Measurements from ENCODE around the gene PDE3B.
"Not testable (repeated sequence)": the region's sequence is repeated elsewhere in the genome, so short reads cannot be mapped to it uniquely, and the experiment has no call there.

PDE3B gene

GRCh38 chr11:14751975-14752407 lies 108.4 kb downstream of the PDE3B start (continued):
- TF ChIP-seq CSRNP3 (CRISPR knock-in tag; IDR thresholded peaks at IDR 0.05) = no peak
- no peak for TF ChIP-seq ZC3H10 (CRISPR knock-in tag; IDR thresholded peaks at IDR 0.05)
- no peak for TF ChIP-seq PPARA (CRISPR knock-in tag; IDR thresholded peaks at IDR 0.05; ENCODE audit: borderline replicate concordance)

DNA sequence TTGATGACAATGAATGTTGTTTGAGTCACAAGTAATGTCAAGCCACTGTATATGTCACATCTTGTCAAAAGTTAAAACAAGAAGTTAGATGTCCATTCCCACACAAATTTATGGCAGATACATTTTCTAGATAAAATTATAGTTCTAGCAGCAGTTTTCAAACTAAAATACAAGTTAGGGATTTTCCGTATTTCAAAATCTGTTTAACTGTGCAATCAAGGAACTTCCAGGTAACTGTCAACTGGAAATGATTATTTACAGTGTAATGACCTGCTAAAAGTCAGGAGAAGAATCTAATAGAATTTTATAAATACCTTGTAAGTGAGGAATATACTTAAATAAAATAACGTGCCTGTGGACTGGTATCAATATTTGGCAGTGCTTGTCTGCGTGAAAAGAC lies 111.5 kb downstream of the PDE3B start:
- ATAC-seq = no peak
- TF ChIP-seq ESRRG (CRISPR knock-in tag; IDR thresholded peaks at IDR 0.05) (no peak), BACH2 (CRISPR knock-in tag; IDR thresholded peaks at IDR 0.05; ENCODE audit: borderline replicate concordance) (no peak), ZNF70 (CRISPR knock-in tag; IDR thresholded peaks at IDR 0.05) (no peak), ZFP30 (CRISPR knock-in tag; IDR thresholded peaks at IDR 0.05) (no peak), PPARA (CRISPR knock-in tag; IDR thresholded peaks at IDR 0.05; ENCODE audit: borderline replicate concordance) (no peak), ISL1 (CRISPR knock-in tag; IDR thresholded peaks at IDR 0.05) (no peak), GLIS3 (CRISPR knock-in tag; IDR thresholded peaks at IDR 0.05) (no peak), TOX (CRISPR knock-in tag; IDR thresholded peaks at IDR 0.05; ENCODE audit: borderline replicate concordance) (no peak), ZFP3 (CRISPR knock-in tag; IDR thresholded peaks at IDR 0.05) (no peak), SNAI2 (CRISPR knock-in tag; IDR thresholded peaks at IDR 0.05) (no peak), CSDC2 (CRISPR knock-in tag; IDR thresholded peaks at IDR 0.05) (no peak), PATZ1 (CRISPR knock-in tag; IDR thresholded peaks at IDR 0.05; ENCODE audit: borderline replicate concordance) (no peak), ZNF8 (CRISPR knock-in tag; IDR thresholded peaks at IDR 0.05) (no peak), ZNF565 (CRISPR knock-in tag; conservative IDR thresholded peaks at IDR 0.05; ENCODE audit: low read depth) (no peak)

DNA sequence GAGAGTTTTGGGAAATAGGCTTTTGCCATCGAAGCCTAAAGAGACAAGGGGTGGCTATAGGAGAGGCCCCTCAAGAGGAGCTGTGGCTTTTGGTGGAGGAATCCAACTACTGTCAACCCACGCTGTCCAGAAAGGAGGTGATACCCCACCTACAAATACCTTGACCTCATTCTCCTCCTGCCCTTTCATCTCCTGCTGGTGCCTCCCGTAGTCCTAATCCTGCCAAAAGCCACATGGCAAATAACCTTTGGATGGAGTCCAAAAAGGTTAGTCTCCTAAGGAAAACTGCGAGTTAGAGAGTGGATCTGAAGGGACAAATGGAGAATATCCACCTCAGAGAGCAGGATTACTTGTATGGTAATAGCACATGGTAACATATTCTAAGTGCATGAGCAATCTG lies 112.7 kb downstream of the PDE3B start:
- no peak for ATAC-seq
- TF ChIP-seq RARB (CRISPR knock-in tag; IDR thresholded peaks at IDR 0.05) = no peak
- no peak for TF ChIP-seq ISL1 (CRISPR knock-in tag; IDR thresholded peaks at IDR 0.05)
- no peak for TF ChIP-seq ZC3H10 (CRISPR knock-in tag; IDR thresholded peaks at IDR 0.05)
- no peak for TF ChIP-seq ZNF8 (CRISPR knock-in tag; IDR thresholded peaks at IDR 0.05)
- no peak for TF ChIP-seq ZNF565 (CRISPR knock-in tag; conservative IDR thresholded peaks at IDR 0.05; ENCODE audit: low read depth)
- TF ChIP-seq POU6F1 (CRISPR knock-in tag; IDR thresholded peaks at IDR 0.05; ENCODE audit: borderline replicate concordance, low read depth) = no peak
- TF ChIP-seq TOX (CRISPR knock-in tag; IDR thresholded peaks at IDR 0.05; ENCODE audit: borderline replicate concordance) = no peak
- TF ChIP-seq CSDC2 (CRISPR knock-in tag; IDR thresholded peaks at IDR 0.05) = no peak
- no peak for TF ChIP-seq ZFP3 (CRISPR knock-in tag; IDR thresholded peaks at IDR 0.05)
- no peak for TF ChIP-seq GLIS3 (CRISPR knock-in tag; IDR thresholded peaks at IDR 0.05)
- no peak for TF ChIP-seq PATZ1 (CRISPR knock-in tag; IDR thresholded peaks at IDR 0.05; ENCODE audit: borderline replicate concordance)

- ATAC-seq = not testable (repeated sequence)
Measured at GRCh38 chr11:14759300-14760012, 115.9 kb downstream of the PDE3B start.

GRCh38 chr11:14764179-14764578 lies 120.6 kb downstream of the PDE3B start:
- TF ChIP-seq ZFP30 (CRISPR knock-in tag; IDR thresholded peaks at IDR 0.05) (no peak), ZNF8 (CRISPR knock-in tag; IDR thresholded peaks at IDR 0.05) (no peak), GLIS3 (CRISPR knock-in tag; IDR thresholded peaks at IDR 0.05) (no peak), ESRRG (CRISPR knock-in tag; IDR thresholded peaks at IDR 0.05) (no peak), PATZ1 (CRISPR knock-in tag; IDR thresholded peaks at IDR 0.05; ENCODE audit: borderline replicate concordance) (no peak)
- TF ChIP-seq, protein P1, sequence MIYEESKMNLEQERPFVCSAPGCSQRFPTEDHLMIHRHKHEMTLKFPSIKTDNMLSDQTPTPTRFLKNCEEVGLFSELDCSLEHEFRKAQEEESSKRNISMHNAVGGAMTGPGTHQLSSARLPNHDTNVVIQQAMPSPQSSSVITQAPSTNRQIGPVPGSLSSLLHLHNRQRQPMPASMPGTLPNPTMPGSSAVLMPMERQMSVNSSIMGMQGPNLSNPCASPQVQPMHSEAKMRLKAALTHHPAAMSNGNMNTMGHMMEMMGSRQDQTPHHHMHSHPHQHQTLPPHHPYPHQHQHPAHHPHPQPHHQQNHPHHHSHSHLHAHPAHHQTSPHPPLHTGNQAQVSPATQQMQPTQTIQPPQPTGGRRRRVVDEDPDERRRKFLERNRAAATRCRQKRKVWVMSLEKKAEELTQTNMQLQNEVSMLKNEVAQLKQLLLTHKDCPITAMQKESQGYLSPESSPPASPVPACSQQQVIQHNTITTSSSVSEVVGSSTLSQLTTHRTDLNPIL (CRISPR knock-in tag; IDR thresholded peaks at IDR 0.05; ENCODE audit: low read depth) = no peak
- ATAC-seq = no peak

Data from SK-N-SH treated with all-trans-retinoic acid at 6 μM for 48 hours (cell line).